DOHH2 (cell line): ENCODE measurements around the gene LEAP2.

Experiments
- H3F3A ChIP-seq: fragments of 200-600 bp; sonication (generic), shearing (Covaris generic); 2 replicates; pipeline ENCODE4 v1.6.0; 2016; ENCODE audit warnings: antibody characterized with exemption, mild to moderate bottlenecking; ENCODE audit not compliant: control insufficient read depth, insufficient read depth
- H3K27ac ChIP-seq: fragments of 200-600 bp; sonication (generic); 2 replicates; pipeline ENCODE4 v1.5.1; 2014; ENCODE audit warnings: low read depth, mild to moderate bottlenecking, low read length, moderate library complexity
- H3K27me3 ChIP-seq: fragments of 200-600 bp; sonication (generic); 2 replicates; pipeline ENCODE4 v1.6.1; 2014; ENCODE audit warnings: mild to moderate bottlenecking, low read length, mixed read lengths; ENCODE audit not compliant: control insufficient read depth
- H3K36me3 ChIP-seq: fragments of 200-600 bp; sonication (generic); 2 replicates; pipeline ENCODE4 v1.6.1; 2014; ENCODE audit warnings: mild to moderate bottlenecking, low read length, moderate library complexity, mixed read lengths; ENCODE audit not compliant: control insufficient read depth
- H3K4me1 ChIP-seq: fragments of 200-600 bp; sonication (generic); 2 replicates; pipeline ENCODE4 v1.6.1; 2014; ENCODE audit warnings: mild to moderate bottlenecking, low read length, mixed read lengths; ENCODE audit not compliant: control insufficient read depth
- H3K4me2 ChIP-seq: fragments of 200-600 bp; sonication (generic); 2 replicates; pipeline ENCODE4 v1.6.0; 2014; ENCODE audit warnings: mild to moderate bottlenecking, low read length, moderate library complexity
- H3K4me3 ChIP-seq: fragments of 200-600 bp; sonication (generic); 2 replicates; pipeline ENCODE4 v1.5.1; 2014; ENCODE audit warnings: mild to moderate bottlenecking, low read length, mixed read lengths
- H3K79me2 ChIP-seq: fragments of 200-600 bp; sonication (generic); 2 replicates; pipeline ENCODE4 v1.6.1; 2014; ENCODE audit warnings: mild to moderate bottlenecking, low read length, mixed read lengths; ENCODE audit not compliant: control insufficient read depth
- H3K9me2 ChIP-seq: fragments of 200-600 bp; sonication (generic); replicated peaks from 2 replicates; pipeline ENCODE4 v1.6.1; 2014; ENCODE audit warnings: mild to moderate bottlenecking, low read length, mixed read lengths; ENCODE audit not compliant: control insufficient read depth
- H3K9me3 ChIP-seq: fragments of 200-600 bp; sonication (generic); 2 replicates; pipeline ENCODE4 v1.6.1; 2014; ENCODE audit warnings: antibody characterized with exemption, low read length, mixed read lengths; ENCODE audit not compliant: control insufficient read depth, insufficient read depth
- H4K20me1 ChIP-seq: fragments of 200-600 bp; sonication (generic); 2 replicates; pipeline ENCODE4 v1.6.0; 2014; ENCODE audit warnings: low read depth, mild to moderate bottlenecking, antibody characterized with exemption, low read length, moderate library complexity; ENCODE audit not compliant: control insufficient read depth, insufficient read depth
- EZH2phosphoT487 ChIP-seq: fragments of 200-600 bp; sonication (generic); IDR thresholded peaks from 2 replicates; pipeline ENCODE4 v1.6.1; 2017; ENCODE audit warnings: borderline replicate concordance, mild to moderate bottlenecking, antibody characterized with exemption, low read length, moderate library complexity, mixed read lengths
- TF ChIP-seq, protein P1 (sequence below): fragments of 200-600 bp; sonication (generic); IDR thresholded peaks from one replicate; pipeline ENCODE4 v1.5.1; 2014; ENCODE audit warnings: antibody characterized with exemption, mild to moderate bottlenecking, low read depth, low read length; ENCODE audit not compliant: poor library complexity, severe bottlenecking

LEAP2 gene

DNA sequence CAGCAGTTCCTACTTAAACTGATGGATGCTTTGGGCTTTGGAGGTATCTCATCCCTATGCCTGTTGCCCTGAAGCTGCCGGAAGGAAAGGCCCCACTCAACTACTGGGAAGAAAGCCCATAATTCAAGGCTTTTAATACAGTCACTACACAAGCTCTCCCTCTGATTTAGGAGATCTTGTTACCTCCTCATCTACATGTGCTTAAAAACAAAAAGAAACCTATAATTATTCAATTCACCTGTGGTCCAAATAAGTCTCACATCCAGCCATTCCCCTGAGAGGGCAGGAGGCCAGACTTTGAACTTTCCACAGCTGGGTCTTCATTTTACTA is 715 bp upstream of the LEAP2 start:
- TF ChIP-seq EZH2phosphoT487 = no peak
- TF ChIP-seq, protein P1, sequence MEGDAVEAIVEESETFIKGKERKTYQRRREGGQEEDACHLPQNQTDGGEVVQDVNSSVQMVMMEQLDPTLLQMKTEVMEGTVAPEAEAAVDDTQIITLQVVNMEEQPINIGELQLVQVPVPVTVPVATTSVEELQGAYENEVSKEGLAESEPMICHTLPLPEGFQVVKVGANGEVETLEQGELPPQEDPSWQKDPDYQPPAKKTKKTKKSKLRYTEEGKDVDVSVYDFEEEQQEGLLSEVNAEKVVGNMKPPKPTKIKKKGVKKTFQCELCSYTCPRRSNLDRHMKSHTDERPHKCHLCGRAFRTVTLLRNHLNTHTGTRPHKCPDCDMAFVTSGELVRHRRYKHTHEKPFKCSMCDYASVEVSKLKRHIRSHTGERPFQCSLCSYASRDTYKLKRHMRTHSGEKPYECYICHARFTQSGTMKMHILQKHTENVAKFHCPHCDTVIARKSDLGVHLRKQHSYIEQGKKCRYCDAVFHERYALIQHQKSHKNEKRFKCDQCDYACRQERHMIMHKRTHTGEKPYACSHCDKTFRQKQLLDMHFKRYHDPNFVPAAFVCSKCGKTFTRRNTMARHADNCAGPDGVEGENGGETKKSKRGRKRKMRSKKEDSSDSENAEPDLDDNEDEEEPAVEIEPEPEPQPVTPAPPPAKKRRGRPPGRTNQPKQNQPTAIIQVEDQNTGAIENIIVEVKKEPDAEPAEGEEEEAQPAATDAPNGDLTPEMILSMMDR = no peak
- H3K4me1 ChIP-seq = peaks cover 1% of the 10 kb centered on the region
- H3K27me3 ChIP-seq = no peaks in the 10 kb centered on the region
- no peaks in the 10 kb centered on the region for H3K9me3 ChIP-seq
- no peak overlapping the region for H3K4me3 ChIP-seq
- 0 out of 2 replicates have a peak, but pooled peaks cover 3% of the 10 kb centered on the region for H4K20me1 ChIP-seq
- peaks cover 11% of the 10 kb centered on the region for H3K79me2 ChIP-seq
- H3K36me3 ChIP-seq = peaks cover 59% of the 10 kb centered on the region
- peaks cover 19% of the 10 kb centered on the region for H3F3A ChIP-seq
- no peak overlapping the region for H3K4me2 ChIP-seq
- H3K9me2 ChIP-seq = no peaks in the 10 kb centered on the region
- H3K27ac ChIP-seq = no peak overlapping the region

DNA sequence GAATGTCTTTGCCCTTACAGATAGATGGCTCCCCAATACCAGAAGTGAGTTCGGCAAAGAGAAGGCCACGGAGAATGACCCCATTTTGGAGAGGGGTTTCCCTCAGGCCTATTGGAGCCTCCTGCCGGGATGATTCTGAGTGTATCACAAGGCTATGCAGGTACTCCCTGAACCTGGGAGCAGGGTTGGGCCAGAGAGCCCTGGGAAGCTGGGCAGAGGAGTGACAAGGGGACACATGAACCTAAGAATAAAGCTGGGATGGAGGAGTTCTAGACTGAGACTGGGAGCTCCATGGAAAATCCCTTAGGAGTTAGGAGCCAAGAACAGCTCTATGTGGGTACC is 433 bp downstream of the LEAP2 start:
- TF ChIP-seq EZH2phosphoT487 = no peak
- TF ChIP-seq, protein P1 = no peak
- Histone ChIP-seq H4K20me1 (no peaks in the 10 kb centered on the region), H3K79me2 (no peaks in the 10 kb centered on the region), H3K9me2 (no peaks in the 10 kb centered on the region), H3K4me1 (no peaks in the 10 kb centered on the region), H3K27me3 (no peaks in the 10 kb centered on the region), H3K36me3 (peaks cover 59% of the 10 kb centered on the region), H3K4me2 (no peak overlapping the region), H3K27ac (no peak overlapping the region), H3K9me3 (no peaks in the 10 kb centered on the region), H3F3A (peaks cover 19% of the 10 kb centered on the region), H3K4me3 (no peak overlapping the region)

DNA sequence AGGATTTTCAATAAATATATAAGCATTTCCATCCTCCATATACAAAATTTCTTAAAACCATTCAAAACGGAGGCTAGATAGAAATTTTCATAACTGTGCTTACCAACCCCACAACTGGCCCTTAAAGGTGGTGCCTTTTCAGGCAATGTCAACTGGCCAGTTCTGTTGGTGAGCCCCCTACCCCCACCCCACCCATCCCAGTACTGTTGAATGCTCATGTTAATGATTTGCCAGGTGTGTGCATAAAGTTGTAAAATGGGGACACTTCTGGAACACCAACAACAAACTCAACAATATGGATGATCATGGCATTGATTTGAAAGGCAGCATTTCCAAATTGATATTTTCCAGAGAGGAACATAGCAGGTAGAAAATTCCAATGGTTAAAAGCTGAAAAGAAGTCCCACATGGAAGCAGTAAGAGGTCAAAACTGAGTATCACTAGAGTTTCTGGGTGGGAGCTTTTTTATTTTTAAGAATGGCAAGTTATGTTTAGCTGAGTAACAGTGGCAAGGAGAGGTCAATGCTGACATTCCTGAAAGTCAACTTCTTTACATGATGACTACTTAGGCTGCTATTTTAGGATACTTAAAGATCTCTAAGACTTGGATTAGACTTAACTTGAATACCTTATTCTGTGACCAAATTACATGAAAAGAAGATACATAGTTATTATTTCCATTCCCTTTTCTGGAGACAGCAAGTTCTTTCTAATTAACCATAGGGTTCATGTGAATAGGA is 2.7 kb downstream of the LEAP2 start:
- Histone ChIP-seq H4K20me1 (no peaks in the 10 kb centered on the region), H3K79me2 (no peaks in the 10 kb centered on the region), H3K4me1 (no peaks in the 10 kb centered on the region), H3F3A (peaks cover 11% of the 10 kb centered on the region), H3K36me3 (peaks cover 62% of the 10 kb centered on the region), H3K9me2 (no peaks in the 10 kb centered on the region), H3K4me3 (no peak overlapping the region), H3K27ac (no peak overlapping the region), H3K9me3 (no peaks in the 10 kb centered on the region), H3K27me3 (no peaks in the 10 kb centered on the region), H3K4me2 (no peak overlapping the region)
- no peak for TF ChIP-seq EZH2phosphoT487
- TF ChIP-seq, protein P1 = no peak
